HepG2 (cell line): ENCODE results near the gene C16orf87. TPM values are rescaled to one million over a fixed set of nuclear protein-coding genes. Genes with fewer than 3 reads are reported as not detected.

ENCODE experiments used
- FOXK2 ChIP-seq: fragments of 450-650 bp; IDR thresholded peaks from 2 replicates; pipeline ENCODE4 v1.6.1; 2016
- GATAD1 ChIP-seq: IDR thresholded peaks from 2 replicates; pipeline ENCODE4 v1.6.1; 2016; ENCODE audit warnings: missing genetic modification reagents, missing compliant biosample characterization
- HDAC2 ChIP-seq: sonication (generic); formaldehyde crosslinking; IDR thresholded peaks from 2 replicates; pipeline ENCODE4 v1.4.0; 2020; ENCODE audit warnings: missing genetic modification reagents
- HNF4A ChIP-seq: sonication (generic); formaldehyde crosslinking; IDR thresholded peaks from 2 replicates; pipeline ENCODE4 v1.4.0; 2020; ENCODE audit warnings: missing genetic modification reagents
- MIER2 ChIP-seq: IDR thresholded peaks from 2 replicates; pipeline ENCODE4 v1.6.1; 2016; ENCODE audit warnings: missing biosample characterization, missing genetic modification reagents
- MIER3 ChIP-seq: IDR thresholded peaks from 2 replicates; pipeline ENCODE4 v1.6.1; 2016; ENCODE audit warnings: missing compliant biosample characterization, borderline replicate concordance
- POGZ ChIP-seq: sonication (generic); formaldehyde crosslinking; IDR thresholded peaks from 2 replicates; pipeline ENCODE4 v1.4.0; 2020; ENCODE audit warnings: mild to moderate bottlenecking, missing genetic modification reagents
- RCOR2 ChIP-seq: IDR thresholded peaks from 2 replicates; pipeline ENCODE4 v1.6.1; 2016; ENCODE audit warnings: missing biosample characterization, missing genetic modification reagents
- ZKSCAN8 ChIP-seq: IDR thresholded peaks from 2 replicates; pipeline ENCODE4 v1.6.1; 2016; ENCODE audit warnings: borderline replicate concordance, missing genetic modification reagents, missing compliant biosample characterization
- ZNF331 ChIP-seq: sonication (generic); formaldehyde crosslinking; IDR thresholded peaks from 2 replicates; pipeline ENCODE4 v1.4.0; 2020; ENCODE audit warnings: missing genetic modification reagents
- ZNF549 ChIP-seq: sonication (generic); formaldehyde crosslinking; IDR thresholded peaks from 2 replicates; pipeline ENCODE4 v1.5.0; 2020; ENCODE audit warnings: missing genetic modification reagents
- ZNF569 ChIP-seq: sonication (generic); formaldehyde crosslinking; IDR thresholded peaks from 2 replicates; pipeline ENCODE4 v1.5.0; 2020; ENCODE audit warnings: mild to moderate bottlenecking, missing genetic modification reagents, moderate library complexity, borderline replicate concordance
- ZSCAN9 ChIP-seq: IDR thresholded peaks from 2 replicates; pipeline ENCODE4 v1.6.1; 2016; ENCODE audit warnings: borderline replicate concordance
- polyA plus RNA-seq, 8 experiments: library from polyadenylated mRNA; depleted of rRNA in 3 of 8; stranded (reverse) in 7 of 8; unstranded in 1 of 8; fragments of >200 nt; fragmentation: Illumina TruSeq in 4 of 8; extraction: Trizol in 4 of 8; gene quantifications; 2 replicates each; pipeline versions ENCODE4 v1.2.1 to v1.2.3, GENCODE V29; 2011 to 2016; ENCODE audit warnings: low read depth in 4 of 8, missing spikeins in 1 of 8, mixed read lengths in 1 of 8; ENCODE audit not compliant: insufficient read depth in 1 of 8
- total RNA-seq, 5 experiments: library from RNA; depleted of rRNA; stranded (reverse); fragments of >200 nt; fragmentation: Illumina TruSeq; extraction: Trizol; gene quantifications; 2 replicates each; pipeline ENCODE4 v1.2.3, GENCODE V29; 2016; ENCODE audit warnings: low read depth in 1 of 5
- TF ChIP-seq, protein P1 (sequence below): sonication (generic); formaldehyde crosslinking; IDR thresholded peaks from 2 replicates; pipeline ENCODE4 v1.4.0; 2020; ENCODE audit warnings: missing genetic modification reagents
- TF ChIP-seq, protein P2 (sequence below): sonication (generic); formaldehyde crosslinking; IDR thresholded peaks from 2 replicates; pipeline ENCODE4 v1.5.0; 2020; ENCODE audit warnings: mild to moderate bottlenecking, missing genetic modification reagents, borderline replicate concordance
- TF ChIP-seq, protein P3 (sequence below): sonication (generic); formaldehyde crosslinking; IDR thresholded peaks from 2 replicates; pipeline ENCODE4 v1.4.0; 2020; ENCODE audit warnings: missing genetic modification reagents
- TF ChIP-seq, protein P4 (sequence below): IDR thresholded peaks from 2 replicates; pipeline ENCODE4 v1.6.1; 2016; ENCODE audit warnings: mild to moderate bottlenecking
- TF ChIP-seq, protein P5 (sequence below): conservative IDR thresholded peaks from 2 replicates; pipeline ENCODE4 v1.6.1; 2018; ENCODE audit warnings: missing genetic modification reagents
- TF ChIP-seq, protein P6 (sequence below): IDR thresholded peaks from 2 replicates; pipeline ENCODE4 v1.6.1; 2016; ENCODE audit warnings: low read depth

Gene C16orf87
- total and polyA plus RNA-seq, 2 of the 13 experiments (the other 11 are each of a cell fraction or from before 2014, with no cell fraction given) = 8.6 to 19.5 TPM

DNA sequence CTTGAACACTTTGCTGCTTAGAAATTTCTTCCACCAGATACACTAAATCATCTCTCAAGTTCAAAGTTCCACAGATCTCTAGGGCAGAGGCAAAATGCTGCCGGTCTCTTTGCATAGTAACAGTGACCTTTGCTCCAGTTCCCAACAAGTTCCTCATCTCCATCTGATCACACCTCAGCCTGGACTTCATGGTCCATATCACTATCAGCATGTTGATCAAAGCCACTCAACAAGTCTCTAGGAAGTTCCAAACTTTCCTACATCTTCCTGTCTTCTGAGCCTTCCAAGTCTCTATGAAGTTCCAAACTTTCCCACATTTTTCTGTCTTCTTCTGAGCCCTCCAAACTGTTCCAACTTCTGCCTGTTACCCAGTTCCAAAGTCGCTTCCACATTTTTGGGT, 37.9 kb upstream of the C16orf87 start (continued):
- TF ChIP-seq MIER3 (CRISPR knock-in tag) (peak; percentile 64; the same call in 1 of the 2 replicates), ZNF569 (CRISPR knock-in tag) (0 out of 2 replicates have a peak, but pooled peaks have one; percentile 20), ZSCAN9 (peak; percentile 69; the same call in 1 of the 2 replicates), RCOR2 (CRISPR knock-in tag) (peak; percentile 88), ZKSCAN8 (CRISPR knock-in tag) (peak; percentile 82; the same call in 1 of the 2 replicates), POGZ (CRISPR knock-in tag) (peak; percentile 67; the same call in 1 of the 2 replicates), HDAC2 (CRISPR knock-in tag) (peak; percentile 72; the same call in 1 of the 2 replicates), GATAD1 (CRISPR knock-in tag) (peak; percentile 54; the same call in 1 of the 2 replicates), ZNF331 (0 out of 2 replicates have a peak, but pooled peaks have one; percentile 51), MIER2 (CRISPR knock-in tag) (peak; percentile 49; the same call in 1 of the 2 replicates), HNF4A (CRISPR knock-in tag) (peak; percentile 95), ZNF549 (CRISPR knock-in tag) (peak; percentile 59; the same call in 1 of the 2 replicates), FOXK2 (peak; percentile 25; the same call in 1 of the 2 replicates)
- TF ChIP-seq, protein P1, sequence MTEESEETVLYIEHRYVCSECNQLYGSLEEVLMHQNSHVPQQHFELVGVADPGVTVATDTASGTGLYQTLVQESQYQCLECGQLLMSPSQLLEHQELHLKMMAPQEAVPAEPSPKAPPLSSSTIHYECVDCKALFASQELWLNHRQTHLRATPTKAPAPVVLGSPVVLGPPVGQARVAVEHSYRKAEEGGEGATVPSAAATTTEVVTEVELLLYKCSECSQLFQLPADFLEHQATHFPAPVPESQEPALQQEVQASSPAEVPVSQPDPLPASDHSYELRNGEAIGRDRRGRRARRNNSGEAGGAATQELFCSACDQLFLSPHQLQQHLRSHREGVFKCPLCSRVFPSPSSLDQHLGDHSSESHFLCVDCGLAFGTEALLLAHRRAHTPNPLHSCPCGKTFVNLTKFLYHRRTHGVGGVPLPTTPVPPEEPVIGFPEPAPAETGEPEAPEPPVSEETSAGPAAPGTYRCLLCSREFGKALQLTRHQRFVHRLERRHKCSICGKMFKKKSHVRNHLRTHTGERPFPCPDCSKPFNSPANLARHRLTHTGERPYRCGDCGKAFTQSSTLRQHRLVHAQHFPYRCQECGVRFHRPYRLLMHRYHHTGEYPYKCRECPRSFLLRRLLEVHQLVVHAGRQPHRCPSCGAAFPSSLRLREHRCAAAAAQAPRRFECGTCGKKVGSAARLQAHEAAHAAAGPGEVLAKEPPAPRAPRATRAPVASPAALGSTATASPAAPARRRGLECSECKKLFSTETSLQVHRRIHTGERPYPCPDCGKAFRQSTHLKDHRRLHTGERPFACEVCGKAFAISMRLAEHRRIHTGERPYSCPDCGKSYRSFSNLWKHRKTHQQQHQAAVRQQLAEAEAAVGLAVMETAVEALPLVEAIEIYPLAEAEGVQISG (CRISPR knock-in tag) = 0 out of 2 replicates have a peak, but pooled peaks have one; percentile 33
- TF ChIP-seq, protein P2, sequence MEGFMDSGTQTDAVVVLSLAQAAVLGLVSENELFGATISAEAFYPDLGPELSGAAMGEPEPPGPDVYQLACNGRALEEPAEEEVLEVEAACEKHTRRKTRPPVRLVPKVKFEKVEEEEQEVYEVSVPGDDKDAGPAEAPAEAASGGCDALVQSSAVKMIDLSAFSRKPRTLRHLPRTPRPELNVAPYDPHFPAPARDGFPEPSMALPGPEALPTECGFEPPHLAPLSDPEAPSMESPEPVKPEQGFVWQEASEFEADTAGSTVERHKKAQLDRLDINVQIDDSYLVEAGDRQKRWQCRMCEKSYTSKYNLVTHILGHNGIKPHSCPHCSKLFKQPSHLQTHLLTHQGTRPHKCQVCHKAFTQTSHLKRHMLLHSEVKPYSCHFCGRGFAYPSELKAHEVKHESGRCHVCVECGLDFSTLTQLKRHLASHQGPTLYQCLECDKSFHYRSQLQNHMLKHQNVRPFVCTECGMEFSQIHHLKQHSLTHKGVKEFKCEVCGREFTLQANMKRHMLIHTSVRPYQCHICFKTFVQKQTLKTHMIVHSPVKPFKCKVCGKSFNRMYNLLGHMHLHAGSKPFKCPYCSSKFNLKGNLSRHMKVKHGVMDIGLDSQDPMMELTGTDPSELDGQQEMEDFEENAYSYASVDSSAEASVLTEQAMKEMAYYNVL (CRISPR knock-in tag) = peak; percentile 66; the same call in 1 of the 2 replicates
- TF ChIP-seq, protein P3, sequence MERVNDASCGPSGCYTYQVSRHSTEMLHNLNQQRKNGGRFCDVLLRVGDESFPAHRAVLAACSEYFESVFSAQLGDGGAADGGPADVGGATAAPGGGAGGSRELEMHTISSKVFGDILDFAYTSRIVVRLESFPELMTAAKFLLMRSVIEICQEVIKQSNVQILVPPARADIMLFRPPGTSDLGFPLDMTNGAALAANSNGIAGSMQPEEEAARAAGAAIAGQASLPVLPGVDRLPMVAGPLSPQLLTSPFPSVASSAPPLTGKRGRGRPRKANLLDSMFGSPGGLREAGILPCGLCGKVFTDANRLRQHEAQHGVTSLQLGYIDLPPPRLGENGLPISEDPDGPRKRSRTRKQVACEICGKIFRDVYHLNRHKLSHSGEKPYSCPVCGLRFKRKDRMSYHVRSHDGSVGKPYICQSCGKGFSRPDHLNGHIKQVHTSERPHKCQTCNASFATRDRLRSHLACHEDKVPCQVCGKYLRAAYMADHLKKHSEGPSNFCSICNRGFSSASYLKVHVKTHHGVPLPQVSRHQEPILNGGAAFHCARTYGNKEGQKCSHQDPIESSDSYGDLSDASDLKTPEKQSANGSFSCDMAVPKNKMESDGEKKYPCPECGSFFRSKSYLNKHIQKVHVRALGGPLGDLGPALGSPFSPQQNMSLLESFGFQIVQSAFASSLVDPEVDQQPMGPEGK (CRISPR knock-in tag) = 0 out of 2 replicates have a peak, but pooled peaks have one; percentile 18
- TF ChIP-seq, protein P4, sequence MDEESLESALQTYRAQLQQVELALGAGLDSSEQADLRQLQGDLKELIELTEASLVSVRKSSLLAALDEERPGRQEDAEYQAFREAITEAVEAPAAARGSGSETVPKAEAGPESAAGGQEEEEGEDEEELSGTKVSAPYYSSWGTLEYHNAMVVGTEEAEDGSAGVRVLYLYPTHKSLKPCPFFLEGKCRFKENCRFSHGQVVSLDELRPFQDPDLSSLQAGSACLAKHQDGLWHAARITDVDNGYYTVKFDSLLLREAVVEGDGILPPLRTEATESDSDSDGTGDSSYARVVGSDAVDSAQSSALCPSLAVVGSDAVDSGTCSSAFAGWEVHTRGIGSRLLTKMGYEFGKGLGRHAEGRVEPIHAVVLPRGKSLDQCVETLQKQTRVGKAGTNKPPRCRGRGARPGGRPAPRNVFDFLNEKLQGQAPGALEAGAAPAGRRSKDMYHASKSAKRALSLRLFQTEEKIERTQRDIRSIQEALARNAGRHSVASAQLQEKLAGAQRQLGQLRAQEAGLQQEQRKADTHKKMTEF (CRISPR knock-in tag) = peak; percentile 81
- TF ChIP-seq, protein P5, sequence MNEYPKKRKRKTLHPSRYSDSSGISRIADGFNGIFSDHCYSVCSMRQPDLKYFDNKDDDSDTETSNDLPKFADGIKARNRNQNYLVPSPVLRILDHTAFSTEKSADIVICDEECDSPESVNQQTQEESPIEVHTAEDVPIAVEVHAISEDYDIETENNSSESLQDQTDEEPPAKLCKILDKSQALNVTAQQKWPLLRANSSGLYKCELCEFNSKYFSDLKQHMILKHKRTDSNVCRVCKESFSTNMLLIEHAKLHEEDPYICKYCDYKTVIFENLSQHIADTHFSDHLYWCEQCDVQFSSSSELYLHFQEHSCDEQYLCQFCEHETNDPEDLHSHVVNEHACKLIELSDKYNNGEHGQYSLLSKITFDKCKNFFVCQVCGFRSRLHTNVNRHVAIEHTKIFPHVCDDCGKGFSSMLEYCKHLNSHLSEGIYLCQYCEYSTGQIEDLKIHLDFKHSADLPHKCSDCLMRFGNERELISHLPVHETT = 0 out of 2 replicates have a peak, but pooled peaks have one; percentile 2
- TF ChIP-seq, protein P6, sequence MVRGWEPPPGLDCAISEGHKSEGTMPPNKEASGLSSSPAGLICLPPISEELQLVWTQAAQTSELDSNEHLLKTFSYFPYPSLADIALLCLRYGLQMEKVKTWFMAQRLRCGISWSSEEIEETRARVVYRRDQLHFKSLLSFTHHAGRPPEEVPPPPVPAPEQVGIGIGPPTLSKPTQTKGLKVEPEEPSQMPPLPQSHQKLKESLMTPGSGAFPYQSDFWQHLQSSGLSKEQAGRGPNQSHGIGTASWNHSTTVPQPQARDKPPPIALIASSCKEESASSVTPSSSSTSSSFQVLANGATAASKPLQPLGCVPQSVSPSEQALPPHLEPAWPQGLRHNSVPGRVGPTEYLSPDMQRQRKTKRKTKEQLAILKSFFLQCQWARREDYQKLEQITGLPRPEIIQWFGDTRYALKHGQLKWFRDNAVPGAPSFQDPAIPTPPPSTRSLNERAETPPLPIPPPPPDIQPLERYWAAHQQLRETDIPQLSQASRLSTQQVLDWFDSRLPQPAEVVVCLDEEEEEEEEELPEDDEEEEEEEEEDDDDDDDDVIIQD = peak; percentile 75; the same call in 1 of the 2 replicates
